ENCODE results near the gene PPA1.

- TF ChIP-seq CTCF (conservative IDR thresholded peaks at IDR 0.05 in 1 of 2, IDR thresholded peaks at IDR 0.05 in 1 of 2; ENCODE audit: extremely low read depth in 1 of 2, insufficient read depth in 1 of 2, low read depth in 1 of 2, low read length in 2 of 2) (no peak), EZH2 (IDR thresholded peaks at IDR 0.05; ENCODE audit: borderline replicate concordance, low read length) (no peak)
Observed at GRCh38 chr10:70234668-70235447, 1.6 kb upstream of the PPA1 start.
